Measurements from ENCODE around the gene PLCH1.
A peak's percentile ranks its signal among the peaks of the same experiment; 100 is the strongest.
"Not testable (repeated sequence)": the region's sequence is repeated elsewhere in the genome, so short reads cannot be mapped to it uniquely, and the experiment has no call there.

The PLCH1 gene

DNA sequence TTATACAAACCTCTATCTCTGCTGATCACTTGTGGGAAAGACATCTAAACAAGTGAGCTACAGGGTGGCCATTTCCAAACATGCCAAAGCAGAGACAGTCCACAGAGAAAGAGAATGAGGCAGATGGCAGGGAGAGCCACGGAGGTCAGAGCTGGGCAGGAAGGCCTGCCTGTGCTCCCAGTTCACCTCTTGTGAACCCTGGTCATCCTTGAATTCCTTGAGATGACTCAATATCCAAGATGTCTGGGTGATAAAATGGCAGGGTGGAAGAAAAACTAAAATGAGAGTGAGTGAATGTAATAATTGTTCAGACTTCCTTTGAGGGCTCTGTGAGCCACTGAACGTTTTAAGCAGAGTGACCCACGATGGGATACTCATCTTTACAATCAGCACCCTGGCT lies 104.8 kb downstream of the PLCH1 start:
- DNase-seq, result no peak

DNA sequence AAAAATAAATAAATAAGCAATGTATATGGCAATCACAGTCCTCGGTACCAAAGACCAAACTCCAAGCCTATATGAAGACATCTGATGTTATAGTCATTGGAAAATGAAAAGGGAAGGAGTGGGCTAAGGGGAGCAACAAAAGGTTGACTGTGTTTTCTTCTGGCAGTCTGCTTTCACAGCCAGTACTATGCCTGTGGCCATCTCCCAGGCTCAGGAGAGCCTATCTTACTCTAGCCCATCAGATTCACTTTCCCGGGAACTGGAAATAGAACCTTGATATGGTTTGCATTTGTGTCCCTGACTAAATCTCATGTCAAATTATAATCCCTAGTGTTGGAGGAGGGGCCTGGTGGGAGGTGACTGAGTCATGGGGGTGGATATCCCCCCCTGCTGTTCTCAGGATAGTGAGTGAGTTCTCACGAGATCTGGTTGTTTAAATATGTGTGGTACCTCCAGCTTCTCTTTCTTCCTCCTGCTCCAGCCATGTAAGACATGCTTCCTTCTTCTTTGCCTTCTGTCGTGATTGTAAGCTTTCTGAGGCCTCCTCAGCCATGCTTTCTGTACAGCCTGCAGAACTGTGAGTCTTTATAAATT lies 105.3 kb downstream of the PLCH1 start:
- DNase-seq, result no peak

- not testable (repeated sequence) for DNase-seq
These were observed 106.4 kb downstream of the PLCH1 start for GRCh38 chr3:155638461-155638860.

GRCh38 chr3:155637567-155637966 lies 107.3 kb downstream of the PLCH1 start:
- DNase-seq, result no peak

GRCh38 chr3:155635056-155635455 lies 109.8 kb downstream of the PLCH1 start:
- no peak for DNase-seq

- no peak for DNase-seq
These were observed 110.7 kb downstream of the PLCH1 start for GRCh38 chr3:155634121-155634719.

GRCh38 chr3:155631323-155632019 lies 113.4 kb downstream of the PLCH1 start:
- no peak for DNase-seq

- no peak for DNase-seq
These were observed 115.3 kb downstream of the PLCH1 start for GRCh38 chr3:155629556-155629955.

DNA sequence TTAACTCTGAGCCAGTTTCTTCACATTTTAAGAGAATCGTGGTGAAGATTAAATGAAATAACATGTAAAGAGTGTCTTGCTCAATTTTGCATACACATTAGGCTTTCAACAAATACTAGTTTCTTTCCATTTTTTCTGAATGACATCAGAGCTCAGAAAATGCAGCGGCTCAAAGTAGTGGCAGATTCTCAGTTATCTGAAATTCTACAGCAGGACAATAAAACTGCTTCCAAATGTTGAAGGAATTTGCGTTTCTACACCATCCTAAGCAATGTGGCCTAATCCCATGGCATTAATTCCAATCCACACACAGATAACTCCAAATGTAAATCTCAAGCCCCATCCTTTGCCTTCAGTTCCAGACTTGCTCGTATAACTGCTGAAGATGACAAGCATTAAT lies 115.8 kb downstream of the PLCH1 start:
- DNase-seq, result no peak

DNA sequence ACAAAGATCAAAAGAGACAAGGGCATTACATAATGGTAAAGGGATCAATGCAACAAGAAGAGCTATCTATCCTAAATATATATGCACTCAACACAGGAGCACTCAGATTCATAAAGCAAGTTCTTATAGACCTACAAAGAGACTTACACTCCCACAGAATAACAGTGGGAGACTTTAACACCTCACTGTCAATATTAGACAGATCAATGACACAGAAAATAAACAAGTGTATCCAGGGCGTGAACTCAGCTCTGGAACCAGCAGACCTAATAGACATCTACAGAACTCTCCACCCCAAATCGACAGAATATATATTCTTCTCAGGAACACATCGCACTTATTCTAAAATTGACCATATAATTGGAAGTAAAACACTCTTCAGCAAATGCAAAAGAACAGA lies 122.2 kb downstream of the PLCH1 start:
- DNase-seq, result not testable (repeated sequence)

- not testable (repeated sequence) for DNase-seq
These were observed 124.3 kb downstream of the PLCH1 start for GRCh38 chr3:155620552-155620951.

- no peak for DNase-seq
These were observed 125.6 kb downstream of the PLCH1 start for GRCh38 chr3:155619118-155619915.

GRCh38 chr3:155618543-155618942 lies 126.3 kb downstream of the PLCH1 start:
- no peak for DNase-seq

DNA sequence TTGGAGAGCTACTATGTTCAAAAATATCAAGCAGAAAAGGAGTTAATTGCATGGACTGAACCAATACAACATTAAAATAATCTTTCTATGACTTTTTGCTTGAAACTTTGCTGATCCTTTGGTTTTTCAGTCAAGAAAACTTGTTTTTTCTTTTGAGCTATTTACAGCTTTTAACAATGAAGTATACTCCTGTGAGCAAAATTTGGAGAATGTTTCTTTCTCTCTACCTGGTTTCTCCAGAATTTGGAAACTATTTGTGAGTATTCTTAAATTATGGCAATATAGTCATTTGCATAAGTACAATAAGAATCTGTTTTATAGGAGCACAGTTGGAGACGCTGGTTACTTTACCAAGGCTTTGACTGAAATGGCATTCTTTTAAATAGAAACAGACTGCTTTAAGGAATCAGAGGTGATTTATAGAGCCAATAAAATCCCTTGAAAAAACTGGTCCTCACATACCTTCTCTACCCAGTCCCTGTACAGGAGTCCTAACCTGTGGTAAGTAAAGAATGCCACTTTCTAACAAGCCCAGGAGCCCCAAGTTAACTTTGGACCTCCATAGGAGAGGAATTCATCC lies 127.4 kb downstream of the PLCH1 start:
- no peak for DNase-seq

DNA sequence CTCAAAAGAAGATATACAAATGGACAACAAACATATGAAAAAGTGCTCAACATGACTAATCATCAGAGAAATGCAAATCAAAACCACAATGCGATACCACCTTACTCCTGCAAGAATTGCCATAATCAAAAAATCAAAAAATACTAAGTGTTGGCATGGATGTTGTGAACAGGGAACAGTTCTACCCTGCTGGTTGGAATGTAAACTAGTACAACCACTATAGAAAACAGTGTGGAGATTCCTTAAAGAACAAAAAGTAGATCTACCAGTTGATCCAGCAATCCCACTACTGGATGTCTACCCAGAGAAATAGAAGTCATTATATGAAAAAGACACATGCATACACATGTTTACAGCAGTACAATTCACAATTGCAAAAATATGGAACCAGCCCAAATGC lies 129.7 kb downstream of the PLCH1 start:
- not testable (repeated sequence) for DNase-seq

DNA sequence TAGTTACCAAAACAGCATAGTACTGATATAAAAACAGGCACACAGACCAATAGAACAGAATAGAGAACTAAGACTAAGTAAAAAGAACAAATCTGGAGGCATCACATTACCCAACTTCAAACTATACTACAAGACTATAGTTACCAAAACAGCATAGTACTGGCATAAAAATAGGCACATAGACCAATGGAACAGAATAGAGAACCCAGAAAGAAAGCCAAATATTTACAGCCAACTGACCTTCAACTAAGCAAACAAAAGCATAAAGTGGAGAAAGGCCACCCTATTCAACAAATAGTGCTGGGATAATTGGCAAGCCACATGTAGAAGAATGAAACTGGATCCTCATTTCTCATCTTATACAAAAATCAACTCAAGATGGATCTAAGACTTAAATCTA lies 130.5 kb downstream of the PLCH1 start:
- DNase-seq, result not testable (repeated sequence)

GRCh38 chr3:155611456-155611855 lies 133.4 kb downstream of the PLCH1 start:
- DNase-seq, result no peak

GRCh38 chr3:155609586-155609985 lies 135.3 kb downstream of the PLCH1 start:
- no peak for DNase-seq

- DNase-seq, result no peak
These were observed 136.5 kb downstream of the PLCH1 start for GRCh38 chr3:155608228-155608920.

DNA sequence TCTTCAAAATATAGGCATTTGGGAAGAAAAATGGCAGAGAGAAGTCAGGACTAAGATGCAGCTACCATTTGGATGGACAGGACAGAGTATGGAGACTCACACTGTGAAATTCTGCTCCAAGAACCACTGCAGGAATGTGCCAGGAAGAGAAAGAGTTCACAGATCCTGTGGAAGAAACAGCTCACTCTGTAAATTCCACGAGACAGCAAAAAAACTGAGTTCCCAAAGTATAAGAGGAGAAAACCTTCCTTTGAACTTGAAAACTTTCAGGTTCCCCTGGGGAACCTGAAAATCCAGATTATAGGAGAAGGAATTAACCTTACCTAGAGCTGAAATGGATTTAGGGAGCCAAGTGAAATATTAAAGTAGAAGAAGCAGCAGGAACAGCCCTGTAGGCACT lies 137.1 kb downstream of the PLCH1 start:
- no peak for DNase-seq

GRCh38 chr3:155605571-155605970 lies 139.3 kb downstream of the PLCH1 start:
- DNase-seq, result peak; percentile 18

GRCh38 chr3:155604967-155605366 lies 139.9 kb downstream of the PLCH1 start:
- no peak for DNase-seq

DNA sequence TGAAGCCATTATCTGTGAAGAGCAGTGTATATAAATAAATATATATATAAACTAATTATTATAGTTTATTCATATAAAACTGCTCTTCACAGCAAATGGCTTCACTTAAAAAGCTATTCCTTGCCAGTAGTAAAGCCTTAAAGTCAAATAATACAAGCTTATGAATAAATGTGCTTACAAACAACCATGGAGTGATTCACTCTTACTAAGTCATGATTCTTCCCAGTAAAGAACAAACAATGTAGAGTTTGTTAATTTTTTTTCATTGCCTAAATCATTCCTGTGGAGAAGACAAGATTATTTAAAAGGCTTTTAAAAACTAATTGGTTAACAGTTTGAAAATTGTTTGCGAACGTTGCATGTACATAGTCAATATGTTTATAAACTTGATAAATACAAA lies 140.7 kb downstream of the PLCH1 start:
- no peak for DNase-seq

All from NCI-H146 (cell line).